ENCODE results near the gene INPP5A.
A peak's percentile ranks its signal among the peaks of the same experiment; 100 is the strongest.

Gene INPP5A

GRCh38 chr10:132809232-132810140, 271.9 kb downstream of the INPP5A start:
- DNase-seq: no peak

GRCh38 chr10:132810141-132810806, 272.7 kb downstream of the INPP5A start:
- no peak for DNase-seq

DNA sequence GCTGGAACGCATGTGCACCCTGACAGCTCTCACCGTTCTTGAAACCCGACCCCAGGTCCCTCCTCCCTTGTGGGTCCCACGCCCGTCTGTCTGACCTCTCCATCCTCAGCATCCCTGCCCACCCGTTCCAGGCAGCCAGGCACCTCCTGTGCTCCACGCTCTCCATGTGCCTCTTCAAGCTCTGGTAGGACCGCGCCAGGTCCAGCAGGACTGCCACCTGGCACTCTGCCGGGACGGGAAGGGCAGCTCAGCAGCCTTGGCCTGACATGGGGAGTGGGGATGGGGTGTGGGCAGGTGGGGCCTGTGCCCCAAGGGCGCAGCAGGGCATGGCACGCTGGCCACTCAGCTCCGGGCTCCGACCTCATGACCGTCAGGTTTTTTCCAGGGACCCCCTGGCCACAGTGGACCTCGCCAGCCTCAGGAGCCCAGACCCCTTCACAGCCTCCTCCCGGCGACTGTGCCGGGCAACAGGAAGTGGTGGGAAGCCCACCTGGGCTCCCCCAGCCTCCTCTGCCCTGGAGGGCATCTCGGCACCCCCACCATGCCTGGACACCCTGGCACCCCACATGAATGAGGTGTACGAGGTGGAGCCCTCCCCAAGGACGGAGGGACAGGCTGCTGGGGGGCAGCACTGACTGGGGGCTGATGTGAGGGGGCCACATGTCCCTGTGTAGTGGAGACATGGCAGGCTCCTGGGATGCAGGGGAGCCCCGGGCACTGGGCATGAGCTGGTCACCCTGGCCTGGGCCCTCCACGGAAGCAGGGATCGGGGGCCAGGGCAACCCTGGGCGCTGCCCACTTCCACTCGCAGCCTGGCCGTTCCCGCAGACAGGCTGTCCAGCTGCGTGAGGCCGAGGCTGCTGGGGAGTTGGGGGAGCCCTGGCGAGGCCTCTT, 273.5 kb downstream of the INPP5A start:
- DNase-seq: no peak

DNA sequence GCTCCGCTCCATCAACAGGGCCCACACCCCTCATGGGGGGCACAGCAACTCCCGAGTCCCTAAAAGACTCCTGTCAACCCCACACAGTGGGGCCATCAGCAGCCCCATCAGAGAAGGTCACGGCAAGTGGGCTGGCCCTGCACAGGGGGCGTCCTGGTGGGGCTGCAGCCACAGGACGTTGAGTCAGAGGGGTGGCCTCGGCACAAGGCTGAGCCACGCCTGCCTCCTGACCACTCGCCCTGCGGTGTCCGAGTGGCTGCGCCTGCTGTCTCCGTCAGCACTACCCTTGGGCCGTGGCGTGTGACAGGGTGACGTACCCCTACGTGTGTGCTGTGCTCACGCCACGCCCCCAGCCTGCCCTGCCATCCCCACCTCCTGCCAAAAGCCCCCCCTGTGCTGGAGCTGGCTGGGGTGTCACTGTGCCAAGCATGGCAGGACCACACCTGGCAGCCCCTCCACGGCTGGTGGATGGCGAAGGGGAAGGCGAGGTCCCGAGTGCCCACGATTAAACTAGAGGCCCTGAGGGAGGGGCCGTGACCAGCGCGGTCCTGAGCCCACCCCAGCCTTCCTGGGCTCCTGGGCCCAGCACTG, 274.4 kb downstream of the INPP5A start:
- DNase-seq: no peak

- no peak for DNase-seq
Observed at GRCh38 chr10:132812520-132812919, 274.9 kb downstream of the INPP5A start.

GRCh38 chr10:132813001-132813401, 275.4 kb downstream of the INPP5A start:
- no peak for DNase-seq

DNA sequence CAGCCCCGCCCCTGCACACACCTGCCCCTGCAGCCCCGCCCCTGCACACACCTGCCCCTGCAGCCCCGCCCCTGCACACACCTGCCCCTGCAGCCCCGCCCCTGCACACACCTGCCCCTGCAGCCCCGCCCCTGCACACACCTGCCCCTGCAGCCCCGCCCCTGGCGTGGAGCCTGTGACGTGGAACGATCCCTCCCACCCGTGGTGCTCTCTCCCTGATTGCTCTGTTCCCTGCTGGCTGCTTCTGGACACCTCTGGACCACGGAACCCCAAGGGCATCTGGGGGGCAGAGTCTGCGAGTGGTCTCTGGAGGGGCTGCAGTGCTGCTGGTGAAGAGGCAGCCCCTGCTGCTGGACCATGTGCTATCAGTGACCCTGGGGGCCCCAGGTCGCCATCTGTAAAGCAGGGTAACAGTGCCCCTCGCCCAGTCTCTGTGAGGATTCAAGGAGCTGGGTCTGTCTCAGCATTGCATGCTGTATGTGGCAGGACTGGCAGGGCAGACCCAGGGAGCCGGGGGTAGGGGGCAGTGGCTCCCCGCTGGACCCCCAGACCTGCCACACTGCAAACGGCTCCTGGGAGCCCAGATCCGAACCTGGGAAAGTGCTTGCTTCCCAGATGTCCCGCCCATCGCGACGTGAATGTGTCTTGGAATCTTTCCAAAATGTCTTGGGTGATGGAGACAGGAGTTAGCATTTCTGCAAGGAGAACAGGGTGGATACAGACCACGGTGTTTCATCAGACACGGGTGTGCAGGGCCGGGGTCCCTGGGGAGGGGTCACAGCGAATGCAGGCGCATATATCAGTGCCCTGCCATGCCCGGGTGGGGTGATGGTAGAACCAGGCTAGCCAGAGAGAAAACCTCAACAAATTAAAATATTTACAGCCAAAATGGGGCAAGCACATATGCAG, 276.2 kb downstream of the INPP5A start:
- peak; percentile 28 for DNase-seq

DNA sequence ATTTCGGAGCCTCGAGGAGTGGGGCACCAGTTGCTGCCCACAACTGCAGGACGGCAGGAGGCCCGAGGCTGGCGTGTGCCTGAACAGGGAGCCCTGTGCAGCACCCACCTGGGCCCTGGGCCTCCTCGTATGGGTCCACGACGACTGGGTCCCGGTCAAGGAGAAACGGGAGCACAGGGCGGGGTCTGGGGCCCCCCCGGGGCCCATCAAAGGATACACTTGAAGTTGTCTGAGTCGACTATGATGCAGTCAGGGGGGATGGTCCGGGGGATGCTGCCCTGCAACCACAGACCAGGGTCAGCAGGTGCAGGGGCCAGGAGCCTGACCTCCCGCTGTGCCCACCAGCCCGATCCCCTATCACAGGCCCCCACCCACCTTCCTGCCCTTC, 276.9 kb downstream of the INPP5A start:
- DNase-seq: peak; percentile 39

DNA sequence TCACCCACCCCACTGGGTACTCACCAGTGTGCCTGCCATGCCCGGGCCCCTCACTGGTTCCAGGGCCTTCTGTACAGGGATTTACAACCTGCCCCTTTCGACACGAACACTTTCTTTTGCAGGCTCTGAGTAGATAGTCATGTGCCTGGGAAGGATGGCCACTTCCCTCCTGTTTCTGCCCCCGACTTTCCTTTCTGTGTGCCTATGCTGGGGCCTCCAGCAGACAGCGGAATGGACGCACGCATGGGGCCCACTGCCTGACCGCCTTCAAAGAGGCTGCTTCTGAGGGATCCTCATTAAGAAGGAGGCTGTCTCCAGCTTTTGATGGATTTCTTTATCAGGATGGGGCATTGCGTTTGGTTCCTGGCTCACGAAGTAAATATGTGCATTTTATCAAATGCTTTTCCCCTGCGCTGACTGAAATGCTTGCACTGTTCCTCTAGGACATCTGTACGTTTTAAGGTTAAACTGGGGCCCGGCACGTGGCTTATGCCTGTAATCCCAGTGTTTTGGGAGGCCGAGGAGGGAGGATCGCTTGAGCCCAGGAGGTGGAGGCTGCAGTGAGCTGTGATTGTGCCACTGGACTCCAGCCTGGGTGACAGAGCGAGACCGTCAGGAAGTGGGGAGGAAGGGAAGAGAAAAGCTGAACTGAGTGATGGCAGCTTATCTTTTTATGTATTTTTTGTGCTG, 277.7 kb downstream of the INPP5A start:
- peak; percentile 42 for DNase-seq

GRCh38 chr10:132816718-132817117, 279.1 kb downstream of the INPP5A start:
- DNase-seq: peak; percentile 8

- DNase-seq: peak; percentile 46
Observed at GRCh38 chr10:132817701-132818211, 280.2 kb downstream of the INPP5A start.

DNA sequence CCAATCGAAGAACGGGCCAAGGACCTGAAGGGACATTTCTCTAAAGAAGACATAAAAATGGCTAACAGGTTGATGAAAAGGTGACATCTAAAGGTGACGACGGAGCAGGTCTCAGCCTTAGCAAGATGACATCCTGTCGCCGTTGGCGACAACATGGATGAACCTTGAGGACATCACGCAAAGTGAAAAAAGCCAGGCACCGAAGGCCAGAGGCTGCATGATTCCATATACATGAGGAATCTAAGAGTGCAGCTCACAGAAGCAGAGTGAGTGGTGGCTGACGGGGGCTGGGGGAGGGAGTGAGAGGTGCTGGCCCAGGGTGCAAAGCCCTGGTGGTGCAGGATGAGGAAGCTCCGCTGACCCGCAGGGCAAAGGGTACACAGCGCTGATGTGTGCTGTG, 282.5 kb downstream of the INPP5A start:
- DNase-seq: peak; percentile 54

DNA sequence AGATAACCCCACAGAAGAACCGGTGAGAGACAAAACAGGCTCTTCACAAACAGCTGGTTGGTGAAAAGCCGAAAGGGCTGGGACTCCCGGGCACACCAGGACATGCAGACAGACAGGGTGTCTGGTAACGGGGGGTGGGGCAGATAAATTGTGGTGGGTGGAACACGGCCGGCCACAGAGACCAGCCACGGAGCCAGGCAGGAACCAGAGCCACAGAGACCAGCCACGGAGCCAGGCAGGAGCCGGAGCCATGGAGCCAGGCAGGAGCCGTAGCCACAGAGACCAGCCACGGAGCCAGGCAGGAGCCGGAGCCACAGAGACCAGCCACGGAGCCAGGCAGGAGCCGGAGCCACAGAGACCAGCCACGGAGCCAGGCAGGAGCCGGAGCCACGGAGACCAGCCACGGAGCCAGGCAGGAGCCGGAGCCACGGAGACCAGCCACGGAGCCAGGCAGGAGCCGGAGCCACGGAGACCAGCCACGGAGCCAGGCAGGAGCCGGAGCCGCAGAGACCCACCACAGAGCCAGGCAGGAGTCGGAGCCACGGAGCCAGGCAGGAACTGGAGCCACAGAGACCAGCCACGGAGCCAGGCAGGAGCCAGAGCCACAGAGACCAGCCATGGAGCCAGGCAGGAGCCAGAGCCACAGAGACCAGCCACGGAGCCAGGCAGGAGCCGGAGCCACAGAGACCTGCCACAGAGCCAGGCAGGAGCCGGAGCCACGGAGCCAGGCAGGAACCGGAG, 288.4 kb downstream of the INPP5A start:
- peak; percentile 58 for DNase-seq

DNA sequence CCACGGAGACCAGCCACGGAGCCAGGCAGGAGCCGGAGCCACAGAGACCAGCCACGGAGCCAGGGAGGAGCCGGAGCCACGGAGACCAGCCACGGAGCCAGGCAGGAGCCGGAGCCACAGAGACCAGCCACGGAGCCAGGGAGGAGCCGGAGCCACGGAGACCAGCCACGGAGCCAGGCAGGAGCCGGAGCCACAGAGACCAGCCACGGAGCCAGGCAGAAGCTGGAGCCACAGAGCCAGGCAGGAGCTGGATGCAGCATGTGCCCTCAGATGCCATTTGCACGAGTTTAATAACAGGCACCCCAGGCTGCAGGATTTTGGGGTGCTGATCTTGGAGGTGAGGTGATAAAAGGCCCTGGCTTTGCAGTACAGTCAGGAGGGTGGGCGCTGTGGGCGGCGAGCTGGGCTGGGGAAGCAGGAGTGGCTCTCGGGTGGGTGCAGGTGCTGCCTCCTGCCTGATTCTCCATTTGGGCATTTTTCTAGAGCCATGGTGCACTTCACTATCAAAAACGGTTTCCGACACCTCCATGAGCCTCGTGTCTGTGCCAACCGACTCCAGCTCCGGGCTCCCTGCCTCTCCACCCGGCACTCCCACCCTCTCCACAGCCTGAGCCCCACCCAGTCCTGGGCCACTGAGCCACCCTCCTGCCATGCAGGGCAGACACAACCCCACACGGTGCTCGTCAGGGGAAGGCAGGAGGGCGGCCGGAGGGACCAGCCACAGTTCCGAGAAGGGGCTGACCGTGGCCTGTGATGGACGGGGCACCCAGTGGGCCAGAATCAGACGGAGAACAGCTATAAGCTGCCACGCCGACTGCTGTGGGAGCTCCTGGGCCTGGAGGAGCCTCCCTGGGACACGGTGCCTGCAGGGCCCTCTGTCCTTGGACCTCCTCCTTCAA, 289.2 kb downstream of the INPP5A start:
- DNase-seq: peak; percentile 54

DNA sequence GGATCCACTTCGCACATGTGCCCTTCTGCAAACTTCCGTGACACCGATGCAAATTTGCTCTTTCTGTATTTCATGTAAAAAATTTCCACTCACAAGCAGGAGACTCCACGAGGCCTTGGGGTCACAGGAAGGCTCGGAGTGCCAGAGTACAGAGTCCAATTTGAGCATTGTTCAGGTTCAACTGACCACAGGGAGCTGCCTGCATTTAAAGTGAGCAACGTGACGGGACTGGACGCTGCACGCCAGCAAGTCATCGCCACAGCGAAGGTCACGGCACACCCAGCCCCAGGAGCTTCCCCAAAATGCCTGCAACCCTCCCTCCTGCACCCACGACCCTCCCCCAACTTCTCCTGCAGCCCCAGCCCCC, 289.8 kb downstream of the INPP5A start:
- no peak for DNase-seq

GRCh38 chr10:132827861-132828539, 290.4 kb downstream of the INPP5A start:
- peak; percentile 41 for DNase-seq

DNA sequence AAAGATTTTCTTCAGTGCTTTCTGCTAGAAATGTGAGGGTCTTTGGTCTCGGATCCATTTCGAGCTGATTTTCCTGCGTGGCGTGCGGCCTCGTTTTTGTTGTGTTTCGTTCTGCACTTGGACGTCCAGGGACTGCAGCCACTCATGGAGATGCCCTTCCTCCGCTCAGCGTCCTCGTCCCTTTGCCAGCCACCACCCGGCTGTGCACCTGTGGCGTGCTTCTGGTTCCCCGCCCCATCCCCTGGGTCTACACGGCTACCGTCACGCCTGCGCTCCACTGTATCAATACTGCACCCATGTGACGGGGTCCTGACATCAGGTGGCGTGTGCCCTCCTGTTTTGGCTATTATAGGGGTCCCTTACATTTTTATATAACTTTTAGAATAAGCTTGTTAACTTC, 291.1 kb downstream of the INPP5A start:
- DNase-seq: peak; percentile 49

DNA sequence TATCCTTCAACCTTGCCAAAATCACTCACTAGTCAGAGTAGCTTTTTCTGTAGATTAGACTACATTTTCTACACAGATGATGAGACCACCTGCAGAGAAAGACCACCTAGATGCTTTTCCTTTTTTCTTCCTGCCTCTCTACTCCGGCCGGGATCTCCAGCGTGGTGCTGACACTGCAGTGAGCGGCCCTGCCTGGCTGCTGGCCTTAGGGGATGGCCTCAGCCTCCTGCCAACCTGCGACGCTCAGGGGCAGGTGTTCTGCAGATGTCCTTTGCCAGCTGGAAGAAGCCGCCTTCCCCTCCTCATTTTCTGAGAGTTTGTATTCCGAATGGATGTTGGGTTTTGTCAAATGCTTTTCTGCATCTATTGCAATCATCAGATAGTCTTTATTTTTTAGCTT, 291.8 kb downstream of the INPP5A start:
- DNase-seq: no peak
